ENCODE data around the gene PANK1.

DNA sequence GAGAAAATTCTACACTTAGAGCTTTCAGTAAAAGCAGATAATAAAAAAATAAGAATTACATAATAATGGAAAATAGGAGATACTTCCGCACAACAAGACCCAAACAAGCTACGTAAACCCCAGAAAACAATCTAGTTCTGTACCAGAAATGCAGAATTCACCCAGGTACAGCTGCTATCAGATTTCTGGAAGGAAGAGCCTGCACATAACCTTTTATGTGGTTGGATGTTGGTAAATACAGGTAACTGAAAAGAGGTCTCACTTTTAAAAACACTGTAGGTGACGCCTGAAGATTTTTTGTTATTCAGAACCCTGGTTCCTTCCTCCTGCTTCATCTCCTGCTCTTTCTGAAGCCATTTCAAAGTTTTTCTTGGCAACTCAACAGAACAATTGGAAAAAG, 29.9 kb downstream of the PANK1 start:
- TF ChIP-seq, protein P1, sequence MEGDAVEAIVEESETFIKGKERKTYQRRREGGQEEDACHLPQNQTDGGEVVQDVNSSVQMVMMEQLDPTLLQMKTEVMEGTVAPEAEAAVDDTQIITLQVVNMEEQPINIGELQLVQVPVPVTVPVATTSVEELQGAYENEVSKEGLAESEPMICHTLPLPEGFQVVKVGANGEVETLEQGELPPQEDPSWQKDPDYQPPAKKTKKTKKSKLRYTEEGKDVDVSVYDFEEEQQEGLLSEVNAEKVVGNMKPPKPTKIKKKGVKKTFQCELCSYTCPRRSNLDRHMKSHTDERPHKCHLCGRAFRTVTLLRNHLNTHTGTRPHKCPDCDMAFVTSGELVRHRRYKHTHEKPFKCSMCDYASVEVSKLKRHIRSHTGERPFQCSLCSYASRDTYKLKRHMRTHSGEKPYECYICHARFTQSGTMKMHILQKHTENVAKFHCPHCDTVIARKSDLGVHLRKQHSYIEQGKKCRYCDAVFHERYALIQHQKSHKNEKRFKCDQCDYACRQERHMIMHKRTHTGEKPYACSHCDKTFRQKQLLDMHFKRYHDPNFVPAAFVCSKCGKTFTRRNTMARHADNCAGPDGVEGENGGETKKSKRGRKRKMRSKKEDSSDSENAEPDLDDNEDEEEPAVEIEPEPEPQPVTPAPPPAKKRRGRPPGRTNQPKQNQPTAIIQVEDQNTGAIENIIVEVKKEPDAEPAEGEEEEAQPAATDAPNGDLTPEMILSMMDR (conservative IDR thresholded peaks at IDR 0.05; ENCODE audit: low read depth, low read length), result no peak
- TF ChIP-seq EZH2 (IDR thresholded peaks at IDR 0.05; ENCODE audit: borderline replicate concordance, low read depth, low read length, poor library complexity, severe bottlenecking), result no peak

All from A673 (cell line).